H1 (cell line): Measurements from ENCODE around the gene RGS6. TPM values are rescaled to one million over a fixed set of nuclear protein-coding genes. Genes with fewer than 3 reads are reported as not detected.

Experiments used
- CTCF ChIA-PET: fragments of 300-600 bp; sonication (Branson Sonifier 250); formaldehyde crosslinking; loops from one replicate; lab custom pipeline; 2021; ENCODE audit not compliant: partially characterized antibody; lab: Charles Lee
- POLR2A ChIA-PET: fragments of 300-600 bp; sonication (Branson Sonifier 250); formaldehyde crosslinking; loops from one replicate; lab custom pipeline; 2021; ENCODE audit warnings: inconsistent platforms; ENCODE audit not compliant: partially characterized antibody; lab: Charles Lee
- DNase-seq, 2 experiments: peaks; one replicate each; pipeline versions ENCODE4 v3.0.0 to v3.0.0-alpha.2; 2010 to 2022; ENCODE audit warnings: low spot score in 2 of 2, low read depth in 1 of 2, mixed read lengths in 1 of 2
- FAIRE-seq: peaks from 2 replicates; lab custom pipeline; 2011; peaks lifted over from hg19 to GRCh38; lab: Jason Lieb, UNC
- H2AFZ ChIP-seq: 2 replicates; pipeline ENCODE4 v1.8.1; 2012; ENCODE audit warnings: low read length, inconsistent platforms
- H2AK5ac ChIP-seq: 2 replicates; pipeline ENCODE4 v1.6.1; 2013; ENCODE audit warnings: low read depth, low read length
- H2BK120ac ChIP-seq: replicated peaks from 2 replicates; pipeline ENCODE3; 2013; ENCODE audit warnings: low read depth, low read length, inconsistent platforms
- H2BK12ac ChIP-seq: 2 replicates; pipeline ENCODE4 v1.6.1; 2013; ENCODE audit warnings: low read depth, low read length
- H2BK15ac ChIP-seq: 2 replicates; pipeline ENCODE4 v1.6.1; 2013; ENCODE audit warnings: low read length
- H2BK20ac ChIP-seq: 2 replicates; pipeline ENCODE4 v1.6.1; 2013; ENCODE audit warnings: low read length
- H2BK5ac ChIP-seq: 2 replicates; pipeline ENCODE4 v1.6.1; 2013; ENCODE audit warnings: low read depth, low read length
- H3K14ac ChIP-seq: 2 replicates; pipeline ENCODE4 v1.6.1; 2013; ENCODE audit warnings: inconsistent platforms; ENCODE audit not compliant: insufficient read length
- H3K18ac ChIP-seq: 2 replicates; pipeline ENCODE4 v1.6.1; 2013; ENCODE audit warnings: low read length; ENCODE audit errors: extremely low read depth
- H3K23ac ChIP-seq: 2 replicates; pipeline ENCODE4 v1.6.1; 2013; ENCODE audit warnings: inconsistent platforms; ENCODE audit not compliant: insufficient read length
- H3K23me2 ChIP-seq: 2 replicates; pipeline ENCODE4 v1.6.1; 2013; ENCODE audit warnings: low read depth, low read length
- H3K27ac ChIP-seq: 2 replicates; pipeline ENCODE4 v1.6.1; 2011; ENCODE audit warnings: low read depth, low read length, inconsistent platforms
- H3K27me3 ChIP-seq, 4 experiments: replicated peaks in 1 of 4; 1 replicate in 1 of 4; 2 replicates in 3 of 4; pipeline versions ENCODE4 v1.6.1 to v1.8.1; 2011 to 2013; ENCODE audit warnings: low read length in 3 of 4, mild to moderate bottlenecking in 3 of 4, inconsistent platforms in 2 of 4, mixed read lengths in 2 of 4, moderate library complexity in 1 of 4; ENCODE audit not compliant: control insufficient read depth in 3 of 4, insufficient read depth in 3 of 4; ENCODE audit errors: extremely low read depth in 1 of 4
- H3K36me3 ChIP-seq, 4 experiments: 2 replicates each; pipeline versions ENCODE4 v1.6.1 to v1.8.1; 2011 to 2013; ENCODE audit warnings: mild to moderate bottlenecking in 4 of 4, low read length in 3 of 4, moderate library complexity in 2 of 4, control low read depth in 1 of 4, inconsistent platforms in 1 of 4; ENCODE audit not compliant: insufficient read depth in 4 of 4, control insufficient read depth in 2 of 4
- H3K4ac ChIP-seq: replicated peaks from 2 replicates; pipeline ENCODE3; 2013; ENCODE audit warnings: low read length, low read depth, mixed read lengths, inconsistent platforms; ENCODE audit not compliant: insufficient read length
- H3K4me1 ChIP-seq, 4 experiments: replicated peaks in 1 of 4; 1 replicate in 1 of 4; 2 replicates in 3 of 4; pipeline versions ENCODE4 v1.6.1 to v1.8.1; 2011 to 2013; ENCODE audit warnings: low read length in 3 of 4, inconsistent platforms in 2 of 4, mixed read lengths in 1 of 4; ENCODE audit not compliant: insufficient read depth in 4 of 4, control insufficient read depth in 3 of 4
- H3K4me2 ChIP-seq, 2 experiments: 2 replicates each; pipeline versions ENCODE4 v1.6.1 to v1.8.1; 2011 to 2013; ENCODE audit warnings: low read depth in 2 of 2, low read length in 2 of 2, control low read depth in 1 of 2, inconsistent platforms in 1 of 2, mild to moderate bottlenecking in 1 of 2; ENCODE audit not compliant: insufficient read depth in 1 of 2
- H3K4me3 ChIP-seq, 4 experiments: fragments of 200-600, 300-600 bp in 1 of 4; sonication (generic), shearing (Covaris generic), sonication (Bioruptor Twin) in 1 of 4; 2 replicates each; pipeline versions ENCODE4 v1.5.1 to v1.8.1; 2011 to 2016; ENCODE audit warnings: low read length in 4 of 4, low read depth in 3 of 4, control low read depth in 2 of 4, inconsistent platforms in 2 of 4, mild to moderate bottlenecking in 2 of 4, mixed read lengths in 1 of 4, moderate library complexity in 1 of 4; ENCODE audit not compliant: insufficient read depth in 2 of 4; ENCODE audit errors: extremely low read depth in 1 of 4
- H3K56ac ChIP-seq: replicated peaks from 2 replicates; pipeline ENCODE3; 2013; ENCODE audit warnings: low read depth, mild to moderate bottlenecking, mixed read lengths, low read length, inconsistent platforms; ENCODE audit not compliant: insufficient read length
- H3K79me1 ChIP-seq: 2 replicates; pipeline ENCODE4 v1.6.1; 2013; ENCODE audit warnings: low read depth, low read length, control low read depth
- H3K79me2 ChIP-seq, 2 experiments: 2 replicates each; pipeline versions ENCODE4 v1.6.1 to v1.8.1; 2012 to 2013; ENCODE audit warnings: low read length in 2 of 2, mild to moderate bottlenecking in 2 of 2, inconsistent platforms in 1 of 2; ENCODE audit not compliant: insufficient read depth in 2 of 2, control insufficient read depth in 1 of 2
- H3K9ac ChIP-seq, 4 experiments: replicated peaks in 1 of 4; 1 replicate in 1 of 4; 2 replicates in 3 of 4; pipeline versions ENCODE4 v1.6.1 to v1.8.1; 2011 to 2013; ENCODE audit warnings: low read depth in 3 of 4, low read length in 3 of 4, control low read depth in 2 of 4, mild to moderate bottlenecking in 2 of 4, moderate library complexity in 2 of 4, inconsistent platforms in 1 of 4; ENCODE audit errors: extremely low read depth in 1 of 4
- H3K9me3 ChIP-seq, 2 experiments: 2 replicates each; pipeline versions ENCODE4 v1.6.1 to v1.8.1; 2012 to 2013; ENCODE audit warnings: mild to moderate bottlenecking in 2 of 2, moderate library complexity in 2 of 2, control low read depth in 1 of 2, inconsistent platforms in 1 of 2, low read depth in 1 of 2, low read length in 1 of 2, mixed read lengths in 1 of 2; ENCODE audit not compliant: insufficient read depth in 2 of 2
- H4K20me1 ChIP-seq, 2 experiments: replicated peaks in 1 of 2; 2 replicates each; pipeline versions ENCODE3 to v1.8.1; 2011 to 2013; ENCODE audit warnings: inconsistent platforms in 2 of 2, low read length in 2 of 2, mild to moderate bottlenecking in 1 of 2; ENCODE audit not compliant: insufficient read depth in 2 of 2, control insufficient read depth in 1 of 2
- H4K5ac ChIP-seq: 2 replicates; pipeline ENCODE4 v1.6.1; 2013; ENCODE audit warnings: low read length, low read depth, mixed read lengths, inconsistent platforms; ENCODE audit not compliant: insufficient read length
- H4K8ac ChIP-seq: 2 replicates; pipeline ENCODE4 v1.8.0; 2013; ENCODE audit warnings: mild to moderate bottlenecking, moderate library complexity, low read length, inconsistent platforms; ENCODE audit not compliant: insufficient read depth; ENCODE audit errors: extremely low read depth
- H4K91ac ChIP-seq: replicated peaks from 2 replicates; pipeline ENCODE3; 2013; ENCODE audit warnings: low read length, mixed read lengths, inconsistent platforms; ENCODE audit not compliant: insufficient read length
- BRCA1 ChIP-seq: IDR thresholded peaks from 2 replicates; pipeline ENCODE4 v1.6.1; 2012; ENCODE audit warnings: low read depth, low read length, improper control_type of control experiment
- CBX8 ChIP-seq: fragments of 300-800, 300-1000 bp; sonication (generic); IDR thresholded peaks from 2 replicates; pipeline ENCODE4 v1.7.1; 2016; ENCODE audit warnings: low read depth, low read length, borderline replicate concordance
- CEBPB ChIP-seq: IDR thresholded peaks from 2 replicates; pipeline ENCODE4 v1.6.1; 2012; ENCODE audit warnings: low read depth, low read length
- CHD1 ChIP-seq: IDR thresholded peaks from 2 replicates; pipeline ENCODE4 v1.6.1; 2012; ENCODE audit warnings: low read depth, low read length, improper control_type of control experiment
- EGR1 ChIP-seq: IDR thresholded peaks from 2 replicates; pipeline ENCODE4 v1.6.1; 2011; ENCODE audit warnings: low read depth, low read length, borderline replicate concordance
- EP300 ChIP-seq, 2 experiments: IDR thresholded peaks; 1 replicate in 1 of 2; 2 replicates in 1 of 2; pipeline ENCODE4 v1.6.1; 2011 to 2012; ENCODE audit warnings: low read depth in 2 of 2, low read length in 2 of 2, mild to moderate bottlenecking in 2 of 2, borderline replicate concordance in 1 of 2, inconsistent platforms in 1 of 2, moderate library complexity in 1 of 2
- FOSL1 ChIP-seq: IDR thresholded peaks from 2 replicates; pipeline ENCODE4 v1.6.1; 2011; ENCODE audit warnings: mild to moderate bottlenecking, low read depth, low read length, moderate library complexity; ENCODE audit not compliant: insufficient read depth
- GTF2F1 ChIP-seq: IDR thresholded peaks from 2 replicates; pipeline ENCODE4 v1.6.1; 2012; ENCODE audit warnings: low read depth, low read length, improper control_type of control experiment, borderline replicate concordance
- KDM1A ChIP-seq: fragments of 200-600, 300-600 bp; sonication (generic); IDR thresholded peaks from 2 replicates; pipeline ENCODE4 v1.7.1; 2016; ENCODE audit warnings: mild to moderate bottlenecking, low read length, borderline replicate concordance
- KDM4A ChIP-seq: IDR thresholded peaks from one replicate; pipeline ENCODE4 v1.7.1; 2012; ENCODE audit warnings: low read depth, mild to moderate bottlenecking, moderate library complexity, low read length, inconsistent platforms; ENCODE audit not compliant: severe bottlenecking
- PHF8 ChIP-seq: fragments of 200-600 bp; sonication (generic); conservative IDR thresholded peaks from 2 replicates; pipeline ENCODE4 v1.7.1; 2012; ENCODE audit warnings: low read depth, mild to moderate bottlenecking, inconsistent platforms, low read length, moderate library complexity
- POU5F1 ChIP-seq: IDR thresholded peaks from 2 replicates; pipeline ENCODE4 v1.6.1; 2011; ENCODE audit warnings: low read depth, mild to moderate bottlenecking, low read length, moderate library complexity
- RBBP5 ChIP-seq: IDR thresholded peaks from 2 replicates; pipeline ENCODE4 v1.7.1; 2012; ENCODE audit warnings: low read depth, mild to moderate bottlenecking, inconsistent platforms, low read length, moderate library complexity, borderline replicate concordance
- SP2 ChIP-seq: IDR thresholded peaks from 2 replicates; pipeline ENCODE4 v1.6.1; 2012; ENCODE audit warnings: mild to moderate bottlenecking, low read length, inconsistent platforms
- TCF12 ChIP-seq: IDR thresholded peaks from 2 replicates; pipeline ENCODE4 v1.6.1; 2011; ENCODE audit warnings: low read depth, mild to moderate bottlenecking, low read length
- WGBS, 2 experiments: shearing (Covaris generic) in 1 of 2; methylation state at CpG; one replicate each; pipeline versions ENCODE4 v1.1.6 to v1.1.7; 2013 to 2015; ENCODE audit warnings: low lambda C conversion rate in 2 of 2, mixed read lengths in 2 of 2, inconsistent platforms in 1 of 2, low coverage in 1 of 2, missing lambda C conversion rate in 1 of 2; ENCODE audit not compliant: insufficient replicate concordance in 2 of 2, insufficient coverage in 1 of 2, insufficient read length in 1 of 2; ENCODE audit errors: extremely low coverage in 1 of 2, missing lambda C conversion rate in 1 of 2; 5-methylcytosine and 5-hydroxymethylcytosine counted together
- polyA plus RNA-seq, 7 experiments: library from polyadenylated mRNA; depleted of rRNA in 3 of 7; stranded (reverse) in 5 of 7; unstranded in 2 of 7; fragments of >200 nt in 5 of 7; fragments of 200-250 nt in 2 of 7; gene quantifications; 1 replicate in 5 of 7; 2 replicates in 1 of 7; 4 replicates in 1 of 7; pipeline versions ENCODE4 v1.2.1 to v1.2.3, GENCODE V29; 2011 to 2013; ENCODE audit warnings: missing spikeins in 2 of 7, mixed read lengths in 2 of 7
- total RNA-seq: library from RNA; stranded (reverse); fragmentation: NEBNext Ultra II Directional; extraction: Animal tissue kit (Norgen Biotek cat#: 25700); gene quantifications from 2 replicates; pipeline ENCODE4 v1.2.1, GENCODE V29; 2021

Gene RGS6
- total and polyA plus RNA-seq, 2 of the 8 experiments (the other 6 are each of a cell fraction or from before 2014, with no cell fraction given) = 0.26 to 1.1 TPM

DNA sequence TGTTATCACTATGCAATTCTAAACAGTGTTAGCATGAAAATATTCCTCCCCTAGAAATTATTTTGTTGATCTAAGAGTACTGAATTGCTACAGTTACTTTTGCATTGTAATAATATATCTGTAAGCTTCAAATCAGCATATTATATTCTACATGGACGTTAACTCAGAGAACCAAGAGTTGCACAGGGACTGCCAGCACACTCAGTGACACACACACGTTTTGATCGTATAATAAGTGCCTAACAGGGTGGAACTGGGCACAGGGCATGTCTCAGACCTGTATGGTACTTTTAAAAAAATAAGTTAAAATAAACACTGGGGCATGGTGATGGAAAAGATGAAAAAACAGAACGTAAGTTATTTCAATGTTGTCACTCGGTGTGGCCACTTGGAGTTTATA lies 451.6 kb downstream of the RGS6 start:
- no peak overlapping the region for H2AK5ac ChIP-seq
- WGBS, 2 experiments = 93% methylated on average over 5 of the region's 5 CpGs; no CpG with 5 or more reads in 1 of the 2 experiments
- H3K56ac ChIP-seq = no peak overlapping the region
- no peaks in the 10 kb centered on the region for H3K36me3 ChIP-seq
- ChIA-PET POLR2A (no interaction called here), CTCF (no interaction called here)
- no peaks in the 10 kb centered on the region for H3K79me1 ChIP-seq
- no peak overlapping the region for H3K4me3 ChIP-seq
- no peaks in the 10 kb centered on the region for H3K79me2 ChIP-seq
- no peak overlapping the region for H3K27ac ChIP-seq
- no peak overlapping the region for H3K23ac ChIP-seq
- no peak overlapping the region for H2BK15ac ChIP-seq
- H3K9ac ChIP-seq = no peak overlapping the region
- no peak overlapping the region for H3K14ac ChIP-seq
- no peaks in the 10 kb centered on the region for H3K9me3 ChIP-seq
- no peaks in the 10 kb centered on the region for H3K27me3 ChIP-seq
- no peaks in the 10 kb centered on the region for H3K4me1 ChIP-seq
- H2AFZ ChIP-seq = no peak overlapping the region
- no peak overlapping the region for H2BK12ac ChIP-seq
- H3K23me2 ChIP-seq = no peaks in the 10 kb centered on the region
- TF ChIP-seq RBBP5 = no peak
- no peak for TF ChIP-seq KDM4A
- TF ChIP-seq CHD1 = no peak
- TF ChIP-seq CEBPB = no peak
- no peak for TF ChIP-seq FOSL1
- TF ChIP-seq BRCA1 = no peak
- TF ChIP-seq GTF2F1 = no peak
- TF ChIP-seq TCF12 = no peak
- no peak for TF ChIP-seq EP300 (IDR thresholded peaks at IDR 0.05; ENCODE audit: borderline replicate concordance in 1 of 2, low read depth in 2 of 2, low read length in 2 of 2)
- no peak for TF ChIP-seq POU5F1
- TF ChIP-seq KDM1A = no peak
- TF ChIP-seq EGR1 = no peak
- no peak for TF ChIP-seq CBX8
- no peak for TF ChIP-seq SP2
- TF ChIP-seq PHF8 = no peak
- no peak overlapping the region for H3K4me2 ChIP-seq
- DNase-seq (no peak), FAIRE-seq (no peak)
- no peak overlapping the region for H4K8ac ChIP-seq
- no peaks in the 10 kb centered on the region for H4K20me1 ChIP-seq
- H3K4ac ChIP-seq = no peak overlapping the region
- H4K5ac ChIP-seq = no peak overlapping the region
- H2BK20ac ChIP-seq = no peak overlapping the region
- no peak overlapping the region for H2BK5ac ChIP-seq
- no peak overlapping the region for H4K91ac ChIP-seq
- no peak overlapping the region for H3K18ac ChIP-seq
- H2BK120ac ChIP-seq = no peak overlapping the region
